HepG2 (cell line): ENCODE measurements around the gene LMCD1. TPM values are rescaled to one million over a fixed set of nuclear protein-coding genes. Genes with fewer than 3 reads are reported as not detected.
A peak's percentile ranks its signal among the peaks of the same experiment; 100 is the strongest.

ENCODE experiments used
- CENPT ChIP-seq: sonication (generic); formaldehyde crosslinking; IDR thresholded peaks from 2 replicates; pipeline ENCODE4 v1.8.0; 2022; ENCODE audit warnings: low read depth, mild to moderate bottlenecking, moderate library complexity, missing genetic modification reagents
- HNF4G ChIP-seq, 2 experiments: sonication (generic) in 1 of 2; formaldehyde crosslinking in 1 of 2; IDR thresholded peaks; 2 replicates each; pipeline versions ENCODE4 v1.4.0 to v1.6.1; 2011 to 2020; ENCODE audit warnings: borderline replicate concordance in 2 of 2, low read depth in 2 of 2, mild to moderate bottlenecking in 2 of 2, low read length in 1 of 2, missing genetic modification reagents in 1 of 2, moderate library complexity in 1 of 2
- MTA1 ChIP-seq: sonication (generic); formaldehyde crosslinking; IDR thresholded peaks from 2 replicates; pipeline ENCODE4 v1.4.0; 2020; ENCODE audit warnings: missing genetic modification reagents, mild to moderate bottlenecking, borderline replicate concordance
- SKI ChIP-seq: fragments of 450-650 bp; IDR thresholded peaks from one replicate; pipeline ENCODE4 v1.6.1; 2018; ENCODE audit warnings: mild to moderate bottlenecking; ENCODE audit not compliant: partially characterized antibody
- ZFP36 ChIP-seq: fragments of 150-350 bp; IDR thresholded peaks from 2 replicates; pipeline ENCODE4 v1.6.1; 2018; ENCODE audit warnings: borderline replicate concordance, low read length, low read depth; ENCODE audit not compliant: partially characterized antibody
- ZNF550 ChIP-seq: sonication (generic); formaldehyde crosslinking; IDR thresholded peaks from 2 replicates; pipeline ENCODE4 v1.4.0; 2020; ENCODE audit warnings: mild to moderate bottlenecking, missing genetic modification reagents, borderline replicate concordance
- ZNF75D ChIP-seq: sonication (generic); formaldehyde crosslinking; IDR thresholded peaks from 2 replicates; pipeline ENCODE4 v1.8.1; 2023; ENCODE audit warnings: missing genetic modification reagents, mild to moderate bottlenecking, borderline replicate concordance
- ZNF775 ChIP-seq: sonication (generic); formaldehyde crosslinking; IDR thresholded peaks from 2 replicates; pipeline ENCODE4 v1.4.0; 2020; ENCODE audit warnings: missing genetic modification reagents, mild to moderate bottlenecking, moderate library complexity, borderline replicate concordance
- polyA plus RNA-seq, 8 experiments: library from polyadenylated mRNA; depleted of rRNA in 3 of 8; stranded (reverse) in 7 of 8; unstranded in 1 of 8; fragments of >200 nt; fragmentation: Illumina TruSeq in 4 of 8; extraction: Trizol in 4 of 8; gene quantifications; 2 replicates each; pipeline versions ENCODE4 v1.2.1 to v1.2.3, GENCODE V29; 2011 to 2016; ENCODE audit warnings: low read depth in 4 of 8, missing spikeins in 1 of 8, mixed read lengths in 1 of 8; ENCODE audit not compliant: insufficient read depth in 1 of 8
- total RNA-seq, 5 experiments: library from RNA; depleted of rRNA; stranded (reverse); fragments of >200 nt; fragmentation: Illumina TruSeq; extraction: Trizol; gene quantifications; 2 replicates each; pipeline ENCODE4 v1.2.3, GENCODE V29; 2016; ENCODE audit warnings: low read depth in 1 of 5
- TF ChIP-seq, protein P1 (sequence below): sonication (generic); formaldehyde crosslinking; IDR thresholded peaks from 2 replicates; pipeline ENCODE4 v1.4.0; 2020; ENCODE audit warnings: missing genetic modification reagents
- TF ChIP-seq, protein P2 (sequence below): sonication (generic); formaldehyde crosslinking; conservative IDR thresholded peaks from 2 replicates; pipeline ENCODE4 v1.4.0; 2020; ENCODE audit warnings: missing genetic modification reagents
- TF ChIP-seq, protein P3 (sequence below): sonication (generic); formaldehyde crosslinking; IDR thresholded peaks from 2 replicates; pipeline ENCODE4 v1.4.0; 2020; ENCODE audit warnings: missing genetic modification reagents, mild to moderate bottlenecking, borderline replicate concordance
- TF ChIP-seq, protein P4 (sequence below), 2 experiments: sonication (generic) in 1 of 2; formaldehyde crosslinking in 1 of 2; IDR thresholded peaks; 2 replicates each; pipeline versions ENCODE4 v1.4.0 to v1.6.1; 2016 to 2020; ENCODE audit warnings: borderline replicate concordance in 1 of 2, low read depth in 1 of 2, mild to moderate bottlenecking in 1 of 2, missing genetic modification reagents in 1 of 2
- TF ChIP-seq, protein P5 (sequence below): IDR thresholded peaks from 2 replicates; pipeline ENCODE4 v1.6.1; 2016; ENCODE audit warnings: mild to moderate bottlenecking, missing biosample characterization, missing genetic modification reagents

The LMCD1 gene
- total and polyA plus RNA-seq, 2 of the 13 experiments (the other 11 are each of a cell fraction or from before 2014, with no cell fraction given): 6.2 to 7.1 TPM

DNA sequence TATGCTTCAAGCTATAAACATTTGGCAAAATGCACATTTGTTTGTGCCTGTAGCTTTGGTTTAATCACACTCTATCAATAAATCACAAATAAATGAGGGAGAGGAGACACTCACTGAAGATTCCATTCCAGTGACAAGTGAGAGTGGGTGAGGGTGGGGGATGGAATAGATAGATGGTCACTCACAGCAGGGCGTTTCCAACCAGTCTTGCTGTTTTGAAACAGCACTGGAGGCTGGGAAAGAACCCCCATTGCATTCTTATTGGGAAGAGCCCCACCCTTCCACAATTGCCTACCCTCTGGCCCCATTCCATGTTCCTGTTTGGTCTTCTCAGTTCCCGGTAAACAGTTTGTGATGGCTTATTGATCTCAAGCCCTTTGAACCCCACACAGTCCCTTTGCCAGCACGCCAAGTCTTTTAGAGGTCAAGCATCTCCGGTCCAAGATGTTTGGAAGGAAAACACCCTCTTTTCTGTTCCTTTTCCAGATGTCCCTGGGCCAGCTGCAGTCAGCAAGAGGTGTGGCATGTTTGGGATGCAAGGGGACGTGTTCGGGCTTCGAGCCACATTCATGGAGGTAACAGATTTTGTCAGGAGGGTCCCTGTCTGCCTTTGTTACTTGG is 30.7 kb downstream of the LMCD1 start (continued):
- TF ChIP-seq, protein P1, sequence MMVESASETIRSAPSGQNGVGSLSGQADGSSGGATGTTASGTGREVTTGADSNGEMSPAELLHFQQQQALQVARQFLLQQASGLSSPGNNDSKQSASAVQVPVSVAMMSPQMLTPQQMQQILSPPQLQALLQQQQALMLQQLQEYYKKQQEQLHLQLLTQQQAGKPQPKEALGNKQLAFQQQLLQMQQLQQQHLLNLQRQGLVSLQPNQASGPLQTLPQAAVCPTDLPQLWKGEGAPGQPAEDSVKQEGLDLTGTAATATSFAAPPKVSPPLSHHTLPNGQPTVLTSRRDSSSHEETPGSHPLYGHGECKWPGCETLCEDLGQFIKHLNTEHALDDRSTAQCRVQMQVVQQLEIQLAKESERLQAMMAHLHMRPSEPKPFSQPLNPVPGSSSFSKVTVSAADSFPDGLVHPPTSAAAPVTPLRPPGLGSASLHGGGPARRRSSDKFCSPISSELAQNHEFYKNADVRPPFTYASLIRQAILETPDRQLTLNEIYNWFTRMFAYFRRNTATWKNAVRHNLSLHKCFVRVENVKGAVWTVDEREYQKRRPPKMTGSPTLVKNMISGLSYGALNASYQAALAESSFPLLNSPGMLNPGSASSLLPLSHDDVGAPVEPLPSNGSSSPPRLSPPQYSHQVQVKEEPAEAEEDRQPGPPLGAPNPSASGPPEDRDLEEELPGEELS (CRISPR knock-in tag): peak; percentile 48; the same call in 1 of the 2 replicates
- TF ChIP-seq ZFP36: no peak
- TF ChIP-seq ZNF550: no peak
- TF ChIP-seq, protein P2, sequence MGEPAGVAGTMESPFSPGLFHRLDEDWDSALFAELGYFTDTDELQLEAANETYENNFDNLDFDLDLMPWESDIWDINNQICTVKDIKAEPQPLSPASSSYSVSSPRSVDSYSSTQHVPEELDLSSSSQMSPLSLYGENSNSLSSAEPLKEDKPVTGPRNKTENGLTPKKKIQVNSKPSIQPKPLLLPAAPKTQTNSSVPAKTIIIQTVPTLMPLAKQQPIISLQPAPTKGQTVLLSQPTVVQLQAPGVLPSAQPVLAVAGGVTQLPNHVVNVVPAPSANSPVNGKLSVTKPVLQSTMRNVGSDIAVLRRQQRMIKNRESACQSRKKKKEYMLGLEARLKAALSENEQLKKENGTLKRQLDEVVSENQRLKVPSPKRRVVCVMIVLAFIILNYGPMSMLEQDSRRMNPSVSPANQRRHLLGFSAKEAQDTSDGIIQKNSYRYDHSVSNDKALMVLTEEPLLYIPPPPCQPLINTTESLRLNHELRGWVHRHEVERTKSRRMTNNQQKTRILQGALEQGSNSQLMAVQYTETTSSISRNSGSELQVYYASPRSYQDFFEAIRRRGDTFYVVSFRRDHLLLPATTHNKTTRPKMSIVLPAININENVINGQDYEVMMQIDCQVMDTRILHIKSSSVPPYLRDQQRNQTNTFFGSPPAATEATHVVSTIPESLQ (CRISPR knock-in tag): no peak
- TF ChIP-seq, protein P3, sequence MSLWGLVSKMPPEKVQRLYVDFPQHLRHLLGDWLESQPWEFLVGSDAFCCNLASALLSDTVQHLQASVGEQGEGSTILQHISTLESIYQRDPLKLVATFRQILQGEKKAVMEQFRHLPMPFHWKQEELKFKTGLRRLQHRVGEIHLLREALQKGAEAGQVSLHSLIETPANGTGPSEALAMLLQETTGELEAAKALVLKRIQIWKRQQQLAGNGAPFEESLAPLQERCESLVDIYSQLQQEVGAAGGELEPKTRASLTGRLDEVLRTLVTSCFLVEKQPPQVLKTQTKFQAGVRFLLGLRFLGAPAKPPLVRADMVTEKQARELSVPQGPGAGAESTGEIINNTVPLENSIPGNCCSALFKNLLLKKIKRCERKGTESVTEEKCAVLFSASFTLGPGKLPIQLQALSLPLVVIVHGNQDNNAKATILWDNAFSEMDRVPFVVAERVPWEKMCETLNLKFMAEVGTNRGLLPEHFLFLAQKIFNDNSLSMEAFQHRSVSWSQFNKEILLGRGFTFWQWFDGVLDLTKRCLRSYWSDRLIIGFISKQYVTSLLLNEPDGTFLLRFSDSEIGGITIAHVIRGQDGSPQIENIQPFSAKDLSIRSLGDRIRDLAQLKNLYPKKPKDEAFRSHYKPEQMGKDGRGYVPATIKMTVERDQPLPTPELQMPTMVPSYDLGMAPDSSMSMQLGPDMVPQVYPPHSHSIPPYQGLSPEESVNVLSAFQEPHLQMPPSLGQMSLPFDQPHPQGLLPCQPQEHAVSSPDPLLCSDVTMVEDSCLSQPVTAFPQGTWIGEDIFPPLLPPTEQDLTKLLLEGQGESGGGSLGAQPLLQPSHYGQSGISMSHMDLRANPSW (CRISPR knock-in tag): no peak
- TF ChIP-seq ZNF775: no peak
- no peak for TF ChIP-seq SKI
- TF ChIP-seq ZNF75D (CRISPR knock-in tag): no peak
- TF ChIP-seq, protein P4, sequence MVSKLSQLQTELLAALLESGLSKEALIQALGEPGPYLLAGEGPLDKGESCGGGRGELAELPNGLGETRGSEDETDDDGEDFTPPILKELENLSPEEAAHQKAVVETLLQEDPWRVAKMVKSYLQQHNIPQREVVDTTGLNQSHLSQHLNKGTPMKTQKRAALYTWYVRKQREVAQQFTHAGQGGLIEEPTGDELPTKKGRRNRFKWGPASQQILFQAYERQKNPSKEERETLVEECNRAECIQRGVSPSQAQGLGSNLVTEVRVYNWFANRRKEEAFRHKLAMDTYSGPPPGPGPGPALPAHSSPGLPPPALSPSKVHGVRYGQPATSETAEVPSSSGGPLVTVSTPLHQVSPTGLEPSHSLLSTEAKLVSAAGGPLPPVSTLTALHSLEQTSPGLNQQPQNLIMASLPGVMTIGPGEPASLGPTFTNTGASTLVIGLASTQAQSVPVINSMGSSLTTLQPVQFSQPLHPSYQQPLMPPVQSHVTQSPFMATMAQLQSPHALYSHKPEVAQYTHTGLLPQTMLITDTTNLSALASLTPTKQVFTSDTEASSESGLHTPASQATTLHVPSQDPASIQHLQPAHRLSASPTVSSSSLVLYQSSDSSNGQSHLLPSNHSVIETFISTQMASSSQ (IDR thresholded peaks at IDR 0.05; ENCODE audit: low read depth): no peak
- TF ChIP-seq, protein P4 (CRISPR knock-in tag; IDR thresholded peaks at IDR 0.05; ENCODE audit: borderline replicate concordance): no peak
- TF ChIP-seq, protein P5, sequence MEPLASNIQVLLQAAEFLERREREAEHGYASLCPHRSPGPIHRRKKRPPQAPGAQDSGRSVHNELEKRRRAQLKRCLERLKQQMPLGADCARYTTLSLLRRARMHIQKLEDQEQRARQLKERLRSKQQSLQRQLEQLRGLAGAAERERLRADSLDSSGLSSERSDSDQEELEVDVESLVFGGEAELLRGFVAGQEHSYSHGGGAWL (CRISPR knock-in tag): no peak
- no peak for TF ChIP-seq CENPT (CRISPR knock-in tag)
- TF ChIP-seq MTA1 (CRISPR knock-in tag): no peak
- TF ChIP-seq HNF4G (IDR thresholded peaks at IDR 0.05; ENCODE audit: borderline replicate concordance, low read depth, low read length): peak; percentile 26; the same call in 1 of the 2 replicates
- TF ChIP-seq HNF4G (CRISPR knock-in tag; IDR thresholded peaks at IDR 0.05; ENCODE audit: borderline replicate concordance, low read depth): no peak
